Stomach (tissue), 4 donors: Measurements from ENCODE around the gene NTM.

Experiments used
- POLR2A ChIP-seq, 4 donors: fragments of 450-650 bp; IDR thresholded peaks; one replicate each; pipeline ENCODE4 v1.6.1; 2016; ENCODE audit warnings: antibody characterized with exemption in 4 of 4, control low read depth in 2 of 4, mild to moderate bottlenecking in 1 of 4, moderate library complexity in 1 of 4
- POLR2AphosphoS5 ChIP-seq, 3 donors: sonication (generic); formaldehyde crosslinking; IDR thresholded peaks; one replicate each; pipeline ENCODE4 v1.6.1; 2016; ENCODE audit warnings: antibody characterized with exemption in 3 of 3
- TF ChIP-seq, protein P1 (sequence below), 7 experiments: fragments of 450-650 bp in 4 of 7; fragments of 200-600 bp in 3 of 7; sonication (generic) in 3 of 7; IDR thresholded peaks; one replicate each; pipeline ENCODE4 v1.5.1; 2016 to 2019; ENCODE audit warnings: antibody characterized with exemption in 7 of 7, control low read depth in 2 of 7, mild to moderate bottlenecking in 1 of 7

DNA sequence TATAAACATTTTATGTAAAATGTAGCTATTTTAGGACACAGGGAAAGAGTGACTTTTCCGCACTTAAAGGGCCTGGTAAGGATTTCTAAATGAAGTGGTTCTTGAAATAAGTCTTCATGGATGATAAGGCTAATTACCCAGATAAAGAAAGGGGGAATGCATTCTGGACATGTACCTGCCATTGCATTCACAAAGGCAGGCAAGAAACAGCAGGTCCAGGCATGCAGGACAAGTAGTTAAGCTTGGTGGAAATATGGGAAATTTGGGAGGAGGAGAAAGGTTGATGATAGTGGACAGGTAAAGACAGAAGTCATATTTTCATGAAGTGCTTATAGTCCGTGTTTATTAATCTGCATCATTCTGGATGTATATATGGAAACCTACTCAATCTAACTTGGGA, 621.2 kb downstream of the NTM start:
- TF ChIP-seq, protein P1, sequence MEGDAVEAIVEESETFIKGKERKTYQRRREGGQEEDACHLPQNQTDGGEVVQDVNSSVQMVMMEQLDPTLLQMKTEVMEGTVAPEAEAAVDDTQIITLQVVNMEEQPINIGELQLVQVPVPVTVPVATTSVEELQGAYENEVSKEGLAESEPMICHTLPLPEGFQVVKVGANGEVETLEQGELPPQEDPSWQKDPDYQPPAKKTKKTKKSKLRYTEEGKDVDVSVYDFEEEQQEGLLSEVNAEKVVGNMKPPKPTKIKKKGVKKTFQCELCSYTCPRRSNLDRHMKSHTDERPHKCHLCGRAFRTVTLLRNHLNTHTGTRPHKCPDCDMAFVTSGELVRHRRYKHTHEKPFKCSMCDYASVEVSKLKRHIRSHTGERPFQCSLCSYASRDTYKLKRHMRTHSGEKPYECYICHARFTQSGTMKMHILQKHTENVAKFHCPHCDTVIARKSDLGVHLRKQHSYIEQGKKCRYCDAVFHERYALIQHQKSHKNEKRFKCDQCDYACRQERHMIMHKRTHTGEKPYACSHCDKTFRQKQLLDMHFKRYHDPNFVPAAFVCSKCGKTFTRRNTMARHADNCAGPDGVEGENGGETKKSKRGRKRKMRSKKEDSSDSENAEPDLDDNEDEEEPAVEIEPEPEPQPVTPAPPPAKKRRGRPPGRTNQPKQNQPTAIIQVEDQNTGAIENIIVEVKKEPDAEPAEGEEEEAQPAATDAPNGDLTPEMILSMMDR (IDR thresholded peaks at IDR 0.05) = no peak
- TF ChIP-seq POLR2A (IDR thresholded peaks at IDR 0.05) (no peak), POLR2AphosphoS5 (IDR thresholded peaks at IDR 0.05) (no peak)
